MM.1S (cell line): ENCODE data around the gene CBX8.

Experiments used
- DNase-seq: peaks from one replicate; pipeline ENCODE4 v3.0.0-alpha.2; 2015
- H2AFZ ChIP-seq: fragments of 300-600 bp; sonication (generic); 2 replicates; pipeline ENCODE4 v1.6.0; 2016; ENCODE audit warnings: antibody characterized with exemption, low read length
- H3F3A ChIP-seq: fragments of 300-600 bp; sonication (generic); 2 replicates; pipeline ENCODE4 v1.6.1; 2016; ENCODE audit warnings: mild to moderate bottlenecking, antibody characterized with exemption, low read length, moderate library complexity, mixed read lengths; ENCODE audit not compliant: insufficient read depth
- H3K27ac ChIP-seq: fragments of 300-600 bp; sonication (generic); 2 replicates; pipeline ENCODE4 v1.5.1; 2016; ENCODE audit warnings: mild to moderate bottlenecking, low read length
- H3K27me3 ChIP-seq: fragments of 300-600 bp; sonication (generic); replicated peaks from 2 replicates; pipeline ENCODE4 v1.6.0; 2016; ENCODE audit warnings: low read length; ENCODE audit not compliant: insufficient read depth
- H3K36me3 ChIP-seq: fragments of 300-600 bp; sonication (generic); replicated peaks from 2 replicates; pipeline ENCODE4 v1.6.1; 2016; ENCODE audit warnings: mild to moderate bottlenecking, low read length, mixed read lengths; ENCODE audit not compliant: insufficient read depth
- H3K4me1 ChIP-seq: fragments of 300-600 bp; sonication (generic); 2 replicates; pipeline ENCODE4 v1.6.1; 2016; ENCODE audit warnings: low read length, mixed read lengths
- H3K4me2 ChIP-seq: fragments of 300-600 bp; sonication (generic); 2 replicates; pipeline ENCODE4 v1.6.0; 2016; ENCODE audit warnings: low read depth, low read length
- H3K4me3 ChIP-seq: fragments of 300-600 bp; sonication (generic); 2 replicates; pipeline ENCODE4 v1.5.1; 2016; ENCODE audit warnings: low read length, mixed read lengths
- H3K79me2 ChIP-seq: fragments of 300-600 bp; sonication (generic); 2 replicates; pipeline ENCODE4 v1.6.1; 2016; ENCODE audit warnings: mixed run types, low read length, mixed read lengths
- H3K9ac ChIP-seq: fragments of 300-600 bp; sonication (generic); 2 replicates; pipeline ENCODE4 v1.6.1; 2016; ENCODE audit warnings: low read length, mixed read lengths
- H3K9me2 ChIP-seq: fragments of 300-600 bp; sonication (generic); replicated peaks from 2 replicates; pipeline ENCODE4 v1.6.1; 2016; ENCODE audit warnings: mild to moderate bottlenecking, low read length, mixed read lengths; ENCODE audit not compliant: insufficient read depth
- H3K9me3 ChIP-seq: fragments of 300-600 bp; sonication (generic); replicated peaks from 2 replicates; pipeline ENCODE4 v1.6.1; 2016; ENCODE audit warnings: mild to moderate bottlenecking, low read length, mixed read lengths; ENCODE audit not compliant: insufficient read depth
- H4K20me1 ChIP-seq: fragments of 300-600 bp; sonication (generic); 2 replicates; pipeline ENCODE4 v1.6.1; 2016; ENCODE audit warnings: mild to moderate bottlenecking, low read length, moderate library complexity, mixed read lengths; ENCODE audit not compliant: insufficient read depth
- EZH2 ChIP-seq: fragments of 300-600 bp; sonication (generic); optimal IDR thresholded peaks from 2 replicates; pipeline ENCODE3; 2017; ENCODE audit warnings: low read depth, mild to moderate bottlenecking, antibody characterized with exemption, low read length, mixed read lengths
- EZH2phosphoT487 ChIP-seq: fragments of 300-600 bp; sonication (generic); IDR thresholded peaks from 2 replicates; pipeline ENCODE4 v1.6.1; 2018; ENCODE audit warnings: antibody characterized with exemption, low read length
- TF ChIP-seq, protein P1 (sequence below): fragments of 300-600 bp; sonication (generic); IDR thresholded peaks from 2 replicates; pipeline ENCODE4 v1.5.1; 2016; ENCODE audit warnings: antibody characterized with exemption, low read length, mixed read lengths

Gene CBX8

DNA sequence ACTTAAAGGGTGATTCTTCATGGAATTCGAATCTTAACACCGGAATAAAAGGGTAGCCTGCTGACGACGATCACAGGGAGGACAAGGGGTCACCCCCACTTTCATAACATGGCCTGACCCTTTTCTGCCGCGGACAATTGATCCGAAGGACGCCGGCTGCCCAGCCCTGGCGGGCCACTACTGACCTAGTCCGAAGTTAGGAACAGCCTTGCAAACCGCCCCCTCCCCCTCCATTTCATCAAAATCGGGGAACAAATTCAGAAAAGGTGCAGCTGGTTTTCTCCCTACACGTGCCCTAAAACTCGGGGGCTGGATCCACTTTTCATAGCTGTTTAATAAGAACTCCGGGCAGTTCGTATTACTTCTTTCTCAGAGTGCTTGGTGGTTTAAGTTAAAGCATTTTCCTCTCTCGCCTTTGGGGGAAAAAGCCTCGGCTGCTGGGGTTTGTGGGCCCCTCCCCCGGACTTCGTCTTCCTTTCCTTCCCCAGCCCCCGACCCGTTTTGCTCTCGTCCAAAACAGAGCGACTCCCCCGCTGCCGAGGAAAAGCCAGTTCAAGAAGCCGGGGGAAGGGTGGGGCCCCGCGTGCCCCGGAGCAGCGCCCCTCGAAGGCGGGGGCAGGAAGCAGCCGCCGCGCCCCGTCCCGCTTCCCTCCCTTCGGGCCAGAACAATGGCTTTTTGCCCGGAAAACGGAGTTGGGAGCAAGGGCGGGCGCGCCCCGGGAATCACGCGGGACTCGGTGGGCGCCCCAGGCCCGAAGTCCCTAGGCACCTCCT lies 19.6 kb downstream of the CBX8 start:
- peak overlapping the region; percentile 73; the same call in 1 of the 2 replicates for H3K4me2 ChIP-seq
- H4K20me1 ChIP-seq: no peaks in the 10 kb centered on the region
- 0 out of 2 replicates have a peak, but pooled peaks cover 6% of the 10 kb centered on the region for H3K4me1 ChIP-seq
- H3K9me3 ChIP-seq: no peaks in the 10 kb centered on the region
- H3K27ac ChIP-seq: no peak overlapping the region
- no peaks in the 10 kb centered on the region for H3K79me2 ChIP-seq
- H3K4me3 ChIP-seq: peak overlapping the region; percentile 50; the same call in 1 of the 2 replicates
- H2AFZ ChIP-seq: peak overlapping the region; percentile 69
- H3K9ac ChIP-seq: no peak overlapping the region
- TF ChIP-seq EZH2phosphoT487: no peak
- TF ChIP-seq, protein P1, sequence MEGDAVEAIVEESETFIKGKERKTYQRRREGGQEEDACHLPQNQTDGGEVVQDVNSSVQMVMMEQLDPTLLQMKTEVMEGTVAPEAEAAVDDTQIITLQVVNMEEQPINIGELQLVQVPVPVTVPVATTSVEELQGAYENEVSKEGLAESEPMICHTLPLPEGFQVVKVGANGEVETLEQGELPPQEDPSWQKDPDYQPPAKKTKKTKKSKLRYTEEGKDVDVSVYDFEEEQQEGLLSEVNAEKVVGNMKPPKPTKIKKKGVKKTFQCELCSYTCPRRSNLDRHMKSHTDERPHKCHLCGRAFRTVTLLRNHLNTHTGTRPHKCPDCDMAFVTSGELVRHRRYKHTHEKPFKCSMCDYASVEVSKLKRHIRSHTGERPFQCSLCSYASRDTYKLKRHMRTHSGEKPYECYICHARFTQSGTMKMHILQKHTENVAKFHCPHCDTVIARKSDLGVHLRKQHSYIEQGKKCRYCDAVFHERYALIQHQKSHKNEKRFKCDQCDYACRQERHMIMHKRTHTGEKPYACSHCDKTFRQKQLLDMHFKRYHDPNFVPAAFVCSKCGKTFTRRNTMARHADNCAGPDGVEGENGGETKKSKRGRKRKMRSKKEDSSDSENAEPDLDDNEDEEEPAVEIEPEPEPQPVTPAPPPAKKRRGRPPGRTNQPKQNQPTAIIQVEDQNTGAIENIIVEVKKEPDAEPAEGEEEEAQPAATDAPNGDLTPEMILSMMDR: peak; percentile 15; the same call in 1 of the 2 replicates
- H3K27me3 ChIP-seq: peaks cover 93% of the 10 kb centered on the region
- no peak for DNase-seq
- no peaks in the 10 kb centered on the region for H3F3A ChIP-seq
- H3K9me2 ChIP-seq: no peaks in the 10 kb centered on the region
- no peaks in the 10 kb centered on the region for H3K36me3 ChIP-seq

GRCh38 chr17:79776376-79777119 lies 20.3 kb downstream of the CBX8 start:
- Histone ChIP-seq H3K9ac (no peak overlapping the region), H3K27ac (no peak overlapping the region)

DNA sequence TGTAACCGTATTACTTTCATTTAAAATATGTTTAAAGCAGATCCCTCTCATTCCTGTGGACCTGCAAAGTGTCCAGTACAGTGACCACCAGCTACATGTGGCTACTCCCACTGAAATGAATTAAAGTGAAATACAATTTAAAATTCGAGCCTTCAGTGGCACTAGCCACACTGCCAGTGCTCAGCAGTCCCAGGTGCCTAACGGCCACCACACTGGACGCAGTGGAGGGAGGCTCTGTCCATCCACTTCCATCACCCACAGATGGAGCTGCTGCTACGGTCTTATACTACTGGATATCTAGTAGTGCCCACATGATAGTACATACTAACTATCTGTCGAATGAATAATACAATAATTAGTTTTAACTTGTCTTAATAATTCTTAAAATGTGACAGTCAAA lies 21.2 kb downstream of the CBX8 start:
- Histone ChIP-seq H3K27me3 (peaks cover 91% of the 10 kb centered on the region), H3K9ac (no peak overlapping the region)

More at GRCh38 chr17:79776376-79777119, 20.3 kb downstream of the CBX8 start:
- H2AFZ ChIP-seq: no peak overlapping the region
- no peaks in the 10 kb centered on the region for H3K79me2 ChIP-seq
- H3K4me1 ChIP-seq: 0 out of 2 replicates have a peak, but pooled peaks cover 6% of the 10 kb centered on the region
- peaks cover 93% of the 10 kb centered on the region for H3K27me3 ChIP-seq
- H4K20me1 ChIP-seq: no peaks in the 10 kb centered on the region
- no peak for DNase-seq
- TF ChIP-seq EZH2: no peak
- TF ChIP-seq, protein P1: no peak
- 0 out of 2 replicates have a peak, but pooled peaks have one; percentile 60 for TF ChIP-seq EZH2phosphoT487
- no peak overlapping the region for H3K4me2 ChIP-seq
- H3K36me3 ChIP-seq: no peaks in the 10 kb centered on the region
- H3F3A ChIP-seq: no peaks in the 10 kb centered on the region
- H3K4me3 ChIP-seq: no peak overlapping the region
- H3K9me3 ChIP-seq: no peaks in the 10 kb centered on the region
- no peaks in the 10 kb centered on the region for H3K9me2 ChIP-seq

More for the DNA sequence above, 21.2 kb downstream of the CBX8 start:
- Histone ChIP-seq H3K36me3 (no peaks in the 10 kb centered on the region), H3K79me2 (no peaks in the 10 kb centered on the region), H3K9me3 (no peaks in the 10 kb centered on the region), H2AFZ (no peak overlapping the region), H3K27ac (no peak overlapping the region), H3K4me3 (no peak overlapping the region), H3K9me2 (no peaks in the 10 kb centered on the region), H3K4me2 (no peak overlapping the region), H3F3A (no peaks in the 10 kb centered on the region), H3K4me1 (0 out of 2 replicates have a peak, but pooled peaks cover 6% of the 10 kb centered on the region), H4K20me1 (no peaks in the 10 kb centered on the region)
- TF ChIP-seq EZH2: no peak
- TF ChIP-seq, protein P1: no peak
- TF ChIP-seq EZH2phosphoT487: no peak; the same call in 1 of the 2 replicates
- DNase-seq: no peak
